Karpas-422 (cell line): ENCODE measurements around the gene TRPC4AP. TPM values are rescaled to one million over a fixed set of nuclear protein-coding genes. Genes with fewer than 3 reads are reported as not detected.
"Not testable (repeated sequence)": the region's sequence is repeated elsewhere in the genome, so short reads cannot be mapped to it uniquely, and the experiment has no call there.

Source experiments
- DNase-seq: peaks from one replicate; pipeline ENCODE4 v3.0.0-alpha.2; 2015
- H2AFZ ChIP-seq: fragments of 200-600 bp; sonication (generic); 2 replicates; pipeline ENCODE4 v1.6.1; 2014; ENCODE audit warnings: antibody characterized with exemption, low read length, mixed read lengths
- H3K27ac ChIP-seq: fragments of 200-600 bp; sonication (generic); 2 replicates; pipeline ENCODE4 v1.5.1; 2014; ENCODE audit warnings: mild to moderate bottlenecking, low read length, moderate library complexity
- H3K27me3 ChIP-seq: fragments of 200-600 bp; sonication (generic); 2 replicates; pipeline ENCODE4 v1.6.1; 2014; ENCODE audit warnings: low read length, mixed read lengths
- H3K36me3 ChIP-seq: fragments of 200-600 bp; sonication (generic); 2 replicates; pipeline ENCODE4 v1.6.1; 2014; ENCODE audit warnings: low read length, mixed read lengths; ENCODE audit not compliant: insufficient read depth
- H3K4me1 ChIP-seq: fragments of 200-600 bp; sonication (generic); 2 replicates; pipeline ENCODE4 v1.6.1; 2014; ENCODE audit warnings: mild to moderate bottlenecking, low read length, mixed read lengths
- H3K4me2 ChIP-seq: fragments of 200-600 bp; sonication (generic); 2 replicates; pipeline ENCODE4 v1.6.1; 2014; ENCODE audit warnings: low read length, low read depth, mild to moderate bottlenecking; ENCODE audit not compliant: poor library complexity, severe bottlenecking
- H3K4me3 ChIP-seq: fragments of 200-600 bp; sonication (generic); 2 replicates; pipeline ENCODE4 v1.5.1; 2014; ENCODE audit warnings: mild to moderate bottlenecking, antibody characterized with exemption, low read length, mixed read lengths
- H3K79me2 ChIP-seq: fragments of 200-600 bp; sonication (generic); 2 replicates; pipeline ENCODE4 v1.6.1; 2014; ENCODE audit warnings: mild to moderate bottlenecking, low read length, mixed read lengths
- H3K9ac ChIP-seq: fragments of 200-600 bp; sonication (generic); 2 replicates; pipeline ENCODE4 v1.6.0; 2014; ENCODE audit warnings: low read length
- H3K9me2 ChIP-seq: fragments of 200-600 bp; sonication (generic), shearing (Covaris generic); replicated peaks from 2 replicates; pipeline ENCODE4 v1.6.0; 2014; ENCODE audit warnings: mild to moderate bottlenecking, low read length, moderate library complexity; ENCODE audit not compliant: insufficient read depth
- H3K9me3 ChIP-seq: fragments of 300-700, 200-600 bp; sonication (generic); 2 replicates; pipeline ENCODE4 v1.6.1; 2014; ENCODE audit warnings: low read length, mixed read lengths
- H4K20me1 ChIP-seq: fragments of 200-600 bp; sonication (generic); 2 replicates; pipeline ENCODE4 v1.6.1; 2014; ENCODE audit warnings: mild to moderate bottlenecking, antibody characterized with exemption, low read length, low read depth; ENCODE audit not compliant: insufficient read depth
- total RNA-seq: library from RNA; depleted of rRNA; stranded (reverse); fragments of >200 nt; shearing (Covaris generic); gene quantifications from 2 replicates; pipeline ENCODE4 v1.2.3, GENCODE V29; 2014; ENCODE audit warnings: low replicate concordance

TRPC4AP gene
- total RNA-seq, 1 experiment from 2014 or later: 30.3 TPM

- H4K20me1 ChIP-seq: no peaks in the 10 kb centered on the region; the same call in 1 of the 2 replicates
- H3K9me3 ChIP-seq: no peaks in the 10 kb centered on the region
- DNase-seq: peak; percentile 51
- H3K27me3 ChIP-seq: no peaks in the 10 kb centered on the region
- H3K4me1 ChIP-seq: peaks cover 18% of the 10 kb centered on the region
- peak overlapping the region; percentile 74 for H3K4me2 ChIP-seq
- H3K79me2 ChIP-seq: peaks cover 55% of the 10 kb centered on the region
- H3K4me3 ChIP-seq: peak overlapping the region; percentile 86
- H3K9me2 ChIP-seq: no peaks in the 10 kb centered on the region
- H3K27ac ChIP-seq: peak overlapping the region; percentile 14; the same call in 1 of the 2 replicates
- no peaks in the 10 kb centered on the region for H3K36me3 ChIP-seq
- peak overlapping the region; percentile 85 for H3K9ac ChIP-seq
- no peak overlapping the region for H2AFZ ChIP-seq
Observed at GRCh38 chr20:35091816-35092523, 637 bp downstream of the TRPC4AP start.

DNA sequence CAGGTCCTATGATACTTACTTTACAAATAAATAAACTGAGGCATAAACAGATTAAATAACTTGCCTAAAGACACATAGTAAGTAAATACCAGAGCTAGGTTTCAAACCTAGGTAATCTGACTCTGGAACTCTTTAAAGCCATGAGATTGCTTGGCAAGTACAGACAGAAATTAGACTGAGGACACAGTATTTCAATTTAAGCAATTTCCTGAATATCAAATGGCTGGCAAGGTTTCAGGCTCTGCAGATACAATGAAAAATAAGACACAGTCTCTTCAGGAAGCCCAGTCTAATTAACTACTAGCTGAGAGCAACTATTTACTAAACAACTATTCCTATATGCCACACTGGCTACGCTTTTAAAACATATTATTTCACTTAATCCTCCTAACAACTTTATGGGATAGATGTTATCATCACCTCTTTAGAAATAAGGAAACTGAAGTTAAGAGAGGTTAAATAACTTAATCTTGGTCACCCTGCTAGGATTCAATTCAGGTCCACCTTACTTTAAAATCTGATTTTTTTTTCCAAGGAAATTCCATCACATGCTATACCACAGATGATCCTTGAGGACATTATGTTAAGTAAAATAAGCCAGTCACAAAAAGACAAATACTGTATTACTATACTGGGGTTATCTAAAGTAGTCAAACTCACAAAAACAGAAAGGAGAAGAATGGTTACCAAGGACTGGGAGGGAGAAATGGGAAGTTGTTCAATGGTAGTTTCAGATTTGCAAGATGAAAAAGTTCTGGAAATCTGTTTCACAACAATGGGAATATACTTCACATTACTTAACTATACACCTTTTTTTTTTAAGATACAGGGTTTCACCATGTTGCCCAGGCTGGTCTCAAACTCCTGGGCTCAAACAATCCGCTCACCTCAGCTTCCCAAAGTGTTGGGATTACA lies 4.1 kb downstream of the TRPC4AP start:
- no peaks in the 10 kb centered on the region; the same call in 1 of the 2 replicates for H4K20me1 ChIP-seq
- no peaks in the 10 kb centered on the region for H3K9me3 ChIP-seq
- H2AFZ ChIP-seq: no peak overlapping the region
- H3K9me2 ChIP-seq: no peaks in the 10 kb centered on the region
- no peak overlapping the region for H3K4me3 ChIP-seq
- no peak overlapping the region for H3K27ac ChIP-seq
- no peaks in the 10 kb centered on the region for H3K27me3 ChIP-seq
- H3K36me3 ChIP-seq: peaks cover 3% of the 10 kb centered on the region; the same call in 1 of the 2 replicates
- H3K4me2 ChIP-seq: no peak overlapping the region
- H3K4me1 ChIP-seq: peaks cover 18% of the 10 kb centered on the region
- no peak overlapping the region for H3K9ac ChIP-seq
- peaks cover 84% of the 10 kb centered on the region for H3K79me2 ChIP-seq
- no peak for DNase-seq

GRCh38 chr20:35087791-35088190 lies 4.8 kb downstream of the TRPC4AP start:
- peaks cover 3% of the 10 kb centered on the region; the same call in 1 of the 2 replicates for H3K36me3 ChIP-seq
- no peaks in the 10 kb centered on the region for H3K9me3 ChIP-seq
- no peak for DNase-seq
- no peak overlapping the region for H3K27ac ChIP-seq
- no peaks in the 10 kb centered on the region for H3K9me2 ChIP-seq
- H2AFZ ChIP-seq: no peak overlapping the region
- H3K79me2 ChIP-seq: peaks cover 91% of the 10 kb centered on the region
- H3K4me1 ChIP-seq: peaks cover 13% of the 10 kb centered on the region
- no peak overlapping the region for H3K4me2 ChIP-seq
- H3K27me3 ChIP-seq: no peaks in the 10 kb centered on the region
- H3K4me3 ChIP-seq: no peak overlapping the region
- no peaks in the 10 kb centered on the region; the same call in 1 of the 2 replicates for H4K20me1 ChIP-seq
- no peak overlapping the region for H3K9ac ChIP-seq

DNA sequence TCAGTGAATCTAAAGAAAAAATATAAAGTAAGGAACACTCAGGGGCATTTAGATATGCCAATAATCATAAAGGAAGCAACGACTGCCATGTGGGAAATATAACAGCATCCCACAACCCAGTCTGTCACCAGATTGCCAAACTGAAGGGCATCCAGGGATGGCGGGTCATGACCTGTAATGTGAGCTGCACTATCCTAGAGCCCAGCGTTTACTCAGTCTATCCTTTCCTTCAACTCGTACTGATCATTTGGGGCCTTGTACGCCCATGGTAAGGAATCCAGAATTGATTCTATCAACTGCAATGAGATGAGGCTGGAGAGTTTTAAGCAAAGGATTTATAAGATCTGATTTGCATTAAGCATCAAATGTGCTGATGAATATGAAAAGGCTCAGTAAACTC lies 5.3 kb downstream of the TRPC4AP start:
- DNase-seq: no peak
- Histone ChIP-seq H3K9me2 (no peaks in the 10 kb centered on the region), H3K9ac (no peak overlapping the region), H2AFZ (no peak overlapping the region), H3K4me2 (no peak overlapping the region), H4K20me1 (no peaks in the 10 kb centered on the region; the same call in 1 of the 2 replicates), H3K79me2 (peaks cover 93% of the 10 kb centered on the region), H3K27me3 (no peaks in the 10 kb centered on the region), H3K36me3 (peaks cover 3% of the 10 kb centered on the region; the same call in 1 of the 2 replicates), H3K4me1 (peaks cover 12% of the 10 kb centered on the region), H3K4me3 (no peak overlapping the region), H3K9me3 (no peaks in the 10 kb centered on the region), H3K27ac (no peak overlapping the region)

- Histone ChIP-seq H2AFZ (no peak overlapping the region), H3K27ac (no peak overlapping the region), H3K36me3 (peaks cover 3% of the 10 kb centered on the region; the same call in 1 of the 2 replicates), H3K9me2 (no peaks in the 10 kb centered on the region), H3K4me3 (no peak overlapping the region), H3K79me2 (peaks cover 93% of the 10 kb centered on the region), H3K9me3 (no peaks in the 10 kb centered on the region), H3K4me1 (peaks cover 2% of the 10 kb centered on the region), H3K4me2 (no peak overlapping the region), H3K27me3 (no peaks in the 10 kb centered on the region), H3K9ac (no peak overlapping the region), H4K20me1 (no peaks in the 10 kb centered on the region)
- DNase-seq: no peak
Observed at GRCh38 chr20:35085477-35086225, 7.0 kb downstream of the TRPC4AP start.

- no peaks in the 10 kb centered on the region for H3K9me3 ChIP-seq
- H3K27me3 ChIP-seq: no peaks in the 10 kb centered on the region
- H3K36me3 ChIP-seq: peaks cover 3% of the 10 kb centered on the region; the same call in 1 of the 2 replicates
- peaks cover 93% of the 10 kb centered on the region for H3K79me2 ChIP-seq
- no peak for DNase-seq
- no peak overlapping the region for H3K4me3 ChIP-seq
- H2AFZ ChIP-seq: no peak overlapping the region
- no peaks in the 10 kb centered on the region for H4K20me1 ChIP-seq
- no peak overlapping the region for H3K27ac ChIP-seq
- no peaks in the 10 kb centered on the region for H3K9me2 ChIP-seq
- H3K4me2 ChIP-seq: no peak overlapping the region
- H3K4me1 ChIP-seq: no peaks in the 10 kb centered on the region
- no peak overlapping the region for H3K9ac ChIP-seq
Observed at GRCh38 chr20:35084998-35085397, 7.6 kb downstream of the TRPC4AP start.

- H3K36me3 ChIP-seq: peaks cover 29% of the 10 kb centered on the region
- H4K20me1 ChIP-seq, H3K4me1 ChIP-seq, H3K9me3 ChIP-seq, H2AFZ ChIP-seq, H3K4me3 ChIP-seq, H3K9ac ChIP-seq, H3K27me3 ChIP-seq, H3K9me2 ChIP-seq, H3K4me2 ChIP-seq, DNase-seq, H3K27ac ChIP-seq: not testable (repeated sequence)
- peaks cover 76% of the 10 kb centered on the region for H3K79me2 ChIP-seq
Observed at GRCh38 chr20:35080348-35080642, 12.3 kb downstream of the TRPC4AP start.
